ENCODE data around the gene IGDCC3.
A peak's percentile ranks its signal among the peaks of the same experiment; 100 is the strongest.

The IGDCC3 gene

GRCh38 chr15:65412556-65412955 is 34.8 kb upstream of the IGDCC3 start:
- no peak for DNase-seq
- TF ChIP-seq POLR2A (IDR thresholded peaks at IDR 0.05; ENCODE audit: low read length), result no peak
- no peak for TF ChIP-seq GATA1 (IDR thresholded peaks at IDR 0.05; ENCODE audit: low read depth, low read length)

DNA sequence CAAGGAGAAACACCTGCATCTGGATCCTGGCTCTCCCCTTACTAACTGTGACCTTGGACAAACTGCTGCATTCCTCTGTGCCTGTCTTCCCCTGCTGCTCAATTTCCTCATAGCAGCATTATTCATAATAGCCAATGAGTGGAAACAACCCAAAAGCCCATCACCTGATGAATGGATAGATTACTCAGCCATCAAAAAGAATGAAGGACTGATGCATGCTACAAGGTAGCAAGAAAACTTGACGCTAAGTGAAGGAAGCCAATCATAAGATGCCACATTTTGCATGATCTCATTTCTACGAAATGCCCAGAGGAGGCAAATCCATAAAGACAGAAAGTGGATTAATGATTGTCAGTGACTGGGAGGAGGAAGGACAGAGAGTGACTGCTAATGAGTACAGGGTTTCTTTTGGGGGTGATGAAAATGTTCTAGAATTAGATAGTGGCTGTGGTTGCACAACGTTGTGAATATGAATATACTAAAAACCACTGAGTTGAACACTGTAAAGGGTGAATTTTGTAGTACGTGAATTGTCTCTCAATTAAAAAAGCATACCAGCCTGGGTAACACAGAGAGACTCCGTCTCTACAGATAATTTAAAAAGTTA is 33.8 kb upstream of the IGDCC3 start:
- TF ChIP-seq POLR2A (IDR thresholded peaks at IDR 0.05; ENCODE audit: low read length), result no peak
- no peak for TF ChIP-seq GATA1 (IDR thresholded peaks at IDR 0.05; ENCODE audit: low read depth, low read length)
- DNase-seq, result no peak

DNA sequence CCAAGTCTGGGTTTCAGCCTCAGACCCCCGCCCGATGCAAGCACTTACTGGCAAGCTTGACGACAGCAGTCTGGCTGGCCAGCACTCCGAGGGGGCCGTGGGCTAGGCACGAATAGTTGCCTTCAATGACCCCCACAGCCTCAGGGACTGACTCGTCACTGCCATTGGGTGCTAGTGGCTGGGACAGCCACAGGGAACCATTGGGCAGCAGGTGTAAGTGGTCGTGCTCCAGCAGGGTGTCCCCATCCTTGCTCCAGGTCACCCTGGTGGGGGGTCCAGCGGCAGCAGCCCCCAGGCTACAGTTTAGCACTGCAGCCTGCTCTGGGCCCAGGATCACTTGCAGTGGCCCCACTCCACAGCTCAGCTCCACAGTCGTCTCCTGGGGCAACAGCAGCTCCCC is 33.2 kb upstream of the IGDCC3 start:
- TF ChIP-seq POLR2A (IDR thresholded peaks at IDR 0.05; ENCODE audit: low read length) (no peak), GATA1 (IDR thresholded peaks at IDR 0.05; ENCODE audit: low read depth, low read length) (no peak)
- no peak for DNase-seq

GRCh38 chr15:65410036-65410435 is 32.2 kb upstream of the IGDCC3 start:
- no peak for DNase-seq

DNA sequence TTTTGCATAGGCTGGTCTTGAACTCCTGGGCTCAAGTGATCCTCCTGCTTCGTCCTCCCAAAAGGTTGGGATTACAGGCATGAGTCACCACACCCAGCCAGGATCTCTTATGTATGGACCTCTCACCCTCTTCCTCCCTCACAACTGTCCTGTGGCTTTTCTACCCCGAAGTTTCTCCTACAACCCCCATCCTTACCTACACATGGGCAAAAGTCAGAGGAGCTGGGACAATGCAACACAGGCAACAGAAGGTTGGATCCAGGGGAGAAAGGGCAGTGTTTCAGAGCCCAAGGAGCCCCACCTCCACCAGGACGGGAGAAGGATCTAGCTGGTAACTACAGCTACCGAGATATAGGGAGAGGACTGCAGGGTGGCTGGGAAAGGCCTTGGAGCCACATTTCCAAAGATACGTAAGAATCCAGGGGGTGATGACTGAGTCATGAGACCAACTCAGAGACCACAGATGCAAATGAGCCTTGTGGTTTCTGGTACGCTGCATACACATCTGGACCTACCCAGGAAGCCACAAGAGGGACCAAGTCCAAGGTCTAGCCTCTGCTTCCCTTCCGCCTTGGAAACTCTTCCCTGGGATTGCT is 31.3 kb upstream of the IGDCC3 start:
- no peak for DNase-seq
- TF ChIP-seq POLR2A (IDR thresholded peaks at IDR 0.05; ENCODE audit: low read length), result no peak
- TF ChIP-seq GATA1 (IDR thresholded peaks at IDR 0.05; ENCODE audit: low read depth, low read length), result no peak

More at GRCh38 chr15:65410036-65410435, 32.2 kb upstream of the IGDCC3 start:
- no peak for TF ChIP-seq POLR2A (IDR thresholded peaks at IDR 0.05; ENCODE audit: low read length)
- no peak for TF ChIP-seq GATA1 (IDR thresholded peaks at IDR 0.05; ENCODE audit: low read depth, low read length)

DNA sequence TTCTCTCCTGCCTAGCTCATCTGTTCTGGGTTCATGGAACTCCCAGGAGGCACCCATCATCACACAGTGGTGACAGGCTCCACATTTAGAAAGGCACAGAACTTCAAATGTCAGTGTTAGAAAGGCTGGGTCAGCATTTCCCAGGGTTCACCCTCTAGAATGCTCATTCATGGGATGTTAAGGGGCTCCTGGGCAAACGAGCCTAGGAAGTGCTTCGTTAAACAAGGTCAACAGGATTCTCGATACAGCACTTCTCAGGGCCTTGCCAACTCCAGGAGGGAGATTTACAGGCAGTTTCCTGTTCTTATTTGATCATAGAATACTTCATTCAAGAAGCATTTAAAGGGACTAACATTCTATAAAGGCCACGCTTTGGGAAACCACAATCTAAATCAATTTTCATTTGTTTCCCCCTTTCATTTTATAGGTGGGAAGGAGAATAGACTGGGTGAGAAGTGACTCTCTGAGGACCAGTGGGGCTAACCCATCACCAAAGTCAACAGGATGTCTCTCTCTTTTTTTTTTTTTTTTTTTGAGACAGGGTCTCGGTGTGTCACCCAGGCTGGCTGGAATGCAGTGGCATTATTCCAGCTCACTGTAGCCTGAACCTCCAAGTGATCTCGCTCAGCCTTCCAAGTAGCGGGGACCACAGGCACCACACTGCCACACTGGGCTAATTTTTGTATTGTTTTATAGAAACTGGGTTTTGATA is 30.7 kb upstream of the IGDCC3 start:
- DNase-seq, result no peak
- no peak for TF ChIP-seq POLR2A (IDR thresholded peaks at IDR 0.05; ENCODE audit: low read length)
- no peak for TF ChIP-seq GATA1 (IDR thresholded peaks at IDR 0.05; ENCODE audit: low read depth, low read length)

DNA sequence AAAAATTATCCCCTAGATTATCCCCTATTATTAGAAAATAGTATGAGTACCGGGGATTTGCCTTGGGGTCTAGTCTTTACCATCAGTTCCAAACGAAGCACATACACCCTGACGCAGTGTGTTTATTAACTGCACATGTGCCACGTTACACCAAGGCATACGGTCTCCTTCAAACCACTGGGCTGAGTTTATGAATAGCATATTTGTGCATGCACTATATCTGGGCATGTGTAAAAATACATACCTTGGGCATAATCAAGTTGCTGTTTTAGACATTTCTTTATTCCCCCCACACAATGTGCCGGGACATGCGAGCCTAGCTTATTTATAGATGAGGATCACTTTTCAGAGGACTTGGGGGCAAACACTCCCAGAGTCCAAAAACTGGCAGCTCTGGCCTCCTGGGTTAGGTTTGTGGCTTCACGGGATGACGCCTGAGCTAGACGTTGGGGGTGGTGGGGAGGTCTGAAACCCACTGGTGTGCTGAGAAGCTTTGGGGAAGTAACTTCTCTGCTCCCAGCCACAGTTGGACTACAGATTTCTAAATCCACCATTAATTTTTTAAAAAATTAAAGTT is 28.7 kb upstream of the IGDCC3 start:
- DNase-seq, result no peak
- TF ChIP-seq GATA1 (IDR thresholded peaks at IDR 0.05; ENCODE audit: low read depth, low read length), result no peak
- TF ChIP-seq POLR2A (IDR thresholded peaks at IDR 0.05; ENCODE audit: low read length), result no peak

DNA sequence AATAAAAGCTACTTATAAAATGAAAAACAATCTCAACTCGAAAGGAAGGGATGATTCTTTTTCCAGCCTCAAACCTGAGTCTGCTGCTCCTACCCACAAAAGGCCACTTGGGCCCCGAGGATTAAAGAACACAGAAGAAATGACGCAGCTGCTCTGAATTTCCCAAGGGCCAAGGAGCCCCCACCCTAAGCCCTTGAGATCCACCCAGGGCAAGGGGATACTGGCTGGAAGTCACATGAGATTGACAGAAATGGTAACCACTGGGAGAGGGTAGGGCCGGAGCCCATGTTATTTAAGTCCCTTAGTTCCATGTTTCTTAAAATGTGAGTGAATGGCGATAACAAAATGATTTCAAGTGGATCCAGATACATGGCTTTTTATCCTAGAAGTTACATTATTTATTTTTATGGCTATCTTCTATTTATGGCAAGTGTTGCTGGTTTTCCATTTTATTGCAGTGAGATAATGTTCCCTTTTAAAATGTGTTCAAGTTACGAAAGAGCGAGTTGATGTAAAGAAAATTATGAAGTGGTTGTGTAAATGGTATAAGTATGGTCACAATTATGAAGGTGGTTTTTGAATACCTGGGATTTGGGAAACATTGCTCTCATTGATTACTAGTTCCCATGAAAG is 28.1 kb upstream of the IGDCC3 start:
- TF ChIP-seq GATA1 (IDR thresholded peaks at IDR 0.05; ENCODE audit: low read depth, low read length) (no peak), POLR2A (IDR thresholded peaks at IDR 0.05; ENCODE audit: low read length) (no peak)
- DNase-seq, result no peak

DNA sequence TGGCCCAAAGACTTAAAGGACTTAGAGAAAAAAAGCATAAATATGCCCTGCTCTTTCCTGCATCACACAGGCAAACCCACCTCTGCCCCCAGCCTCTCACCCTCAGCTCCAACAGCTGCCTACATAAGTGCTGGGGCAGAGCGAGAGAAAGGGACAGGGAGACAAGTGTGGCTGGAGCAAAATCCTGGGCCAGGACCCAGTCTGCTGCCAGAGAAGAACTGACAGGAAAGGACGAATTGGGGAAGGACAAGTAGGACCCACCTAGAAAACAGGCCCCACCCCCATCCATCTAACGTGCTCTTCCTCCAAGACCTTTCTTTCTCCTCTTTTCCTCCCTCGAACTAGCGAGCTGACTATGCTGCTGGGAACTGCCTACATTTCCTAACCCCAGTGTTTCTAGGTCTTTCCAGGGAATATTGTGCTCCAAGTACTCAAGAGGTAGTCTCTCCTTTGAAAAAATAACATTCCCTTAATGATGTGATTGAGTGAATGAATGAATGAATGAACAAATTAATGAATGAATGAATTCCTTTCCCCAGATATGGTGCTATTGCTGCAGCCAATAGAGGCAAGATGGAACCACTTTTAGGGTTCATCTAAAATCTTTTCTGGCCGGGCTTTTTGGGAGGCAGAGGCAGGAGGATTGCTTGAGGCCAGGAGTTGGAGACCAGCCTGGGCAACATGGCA is 26.5 kb upstream of the IGDCC3 start:
- TF ChIP-seq POLR2A (IDR thresholded peaks at IDR 0.05; ENCODE audit: low read length) (no peak), GATA1 (IDR thresholded peaks at IDR 0.05; ENCODE audit: low read depth, low read length) (no peak)
- DNase-seq, result no peak

DNA sequence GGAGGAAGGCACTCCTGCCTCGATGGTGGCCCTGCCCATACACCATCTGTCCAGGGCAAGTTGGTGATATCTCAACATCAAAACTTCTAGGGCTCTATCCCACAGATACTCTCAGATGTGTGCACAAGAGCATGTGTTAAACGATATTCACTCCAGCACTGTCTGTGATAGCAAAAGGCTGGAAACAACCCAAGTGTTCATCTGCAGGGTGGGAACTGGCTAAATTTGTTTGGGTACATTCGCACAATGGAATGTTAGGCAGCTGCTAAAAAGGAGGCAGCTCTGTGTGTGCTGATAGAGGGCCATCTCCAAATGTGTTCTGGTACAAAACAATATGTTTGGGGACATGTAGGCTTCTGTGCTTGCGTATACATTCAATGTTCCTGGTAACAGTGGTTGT is 25.2 kb upstream of the IGDCC3 start:
- no peak for DNase-seq
- TF ChIP-seq POLR2A (IDR thresholded peaks at IDR 0.05; ENCODE audit: low read length) (no peak), GATA1 (IDR thresholded peaks at IDR 0.05; ENCODE audit: low read depth, low read length) (no peak)

DNA sequence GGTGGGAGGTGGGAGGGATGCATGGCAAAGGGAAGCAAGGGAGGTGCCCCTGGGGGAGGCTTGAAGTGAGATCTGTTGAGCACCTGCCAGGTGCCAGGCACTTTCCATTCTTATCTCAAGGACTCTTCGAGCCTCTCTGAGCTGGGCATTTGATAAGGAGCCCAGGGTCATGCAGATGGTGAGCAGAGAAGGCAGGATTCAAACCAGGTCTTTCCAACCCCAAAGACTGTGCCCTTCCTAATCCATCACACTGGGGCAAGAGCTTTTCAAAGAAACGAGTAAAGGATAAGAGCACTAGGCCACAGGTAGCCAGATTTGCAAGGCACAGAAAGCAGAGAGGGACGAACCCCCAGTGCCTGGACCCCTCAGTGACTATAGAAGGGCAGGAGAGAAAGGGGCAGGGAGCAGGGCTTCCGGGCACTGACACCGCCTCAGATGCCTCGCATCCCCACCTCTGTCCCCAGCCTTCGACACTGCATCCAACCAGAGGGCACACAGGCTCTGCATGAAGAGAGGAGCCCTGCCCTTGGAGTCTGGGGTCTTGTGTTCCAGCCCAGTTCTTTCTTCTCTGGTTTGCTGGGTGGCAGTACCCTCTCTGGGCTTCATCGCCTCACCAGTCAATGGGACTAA is 23.9 kb upstream of the IGDCC3 start:
- DNase-seq, result no peak
- TF ChIP-seq GATA1 (IDR thresholded peaks at IDR 0.05; ENCODE audit: low read depth, low read length) (no peak), POLR2A (IDR thresholded peaks at IDR 0.05; ENCODE audit: low read length) (no peak)

DNA sequence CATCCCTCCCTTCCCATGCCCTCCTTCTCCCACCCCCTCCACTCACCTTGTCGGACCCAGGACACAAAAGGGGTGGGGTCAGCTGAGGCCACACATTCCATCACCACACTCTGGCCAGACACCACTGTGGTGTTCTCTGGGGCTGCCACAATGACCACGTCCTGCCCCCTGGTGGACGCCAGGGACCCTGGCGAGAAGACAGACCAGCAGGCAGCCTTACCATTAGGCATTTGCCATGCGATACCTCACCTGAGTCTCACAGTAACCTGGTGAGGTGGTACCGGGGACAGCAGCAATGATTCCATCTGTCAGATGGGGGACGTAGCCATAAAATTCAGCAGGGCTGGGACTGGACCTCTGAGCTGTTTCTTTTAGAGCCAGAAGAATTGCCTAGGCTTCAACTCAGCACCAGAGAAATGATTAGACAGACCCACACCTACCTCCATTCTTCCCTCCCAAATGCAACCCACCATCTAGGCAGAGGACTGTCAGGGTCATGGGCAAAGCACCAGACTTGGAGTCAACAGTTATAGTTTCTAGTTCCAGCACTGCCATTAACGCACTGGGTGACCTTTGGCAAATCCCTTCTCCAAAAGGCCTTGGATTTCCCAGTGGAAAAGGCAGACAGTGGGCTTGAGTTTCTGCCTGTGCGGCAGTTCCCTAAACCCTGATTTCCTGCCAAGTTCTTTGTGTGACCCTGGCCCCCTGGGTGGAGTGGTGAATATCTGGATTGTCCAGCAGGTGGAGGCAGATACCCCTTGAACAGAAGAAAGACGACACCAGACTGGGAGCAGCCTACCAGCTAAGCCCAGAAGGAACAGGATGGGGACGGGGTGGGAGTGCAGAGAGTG is 23.2 kb upstream of the IGDCC3 start:
- DNase-seq, result peak; percentile 47 to 65
- TF ChIP-seq GATA1 (IDR thresholded peaks at IDR 0.05; ENCODE audit: low read depth, low read length), result no peak
- TF ChIP-seq POLR2A (IDR thresholded peaks at IDR 0.05; ENCODE audit: low read length), result no peak

All from erythroblast (primary cell).